GM19023 (cell line): ENCODE data around the gene DNAJB13.

ENCODE experiments used
- ATAC-seq: cut with Tn5 transposase; IDR thresholded peaks from one replicate; pipeline ENCODE4 v1.9.1; 2021; ENCODE audit warnings: mild to moderate bottlenecking, moderate library complexity; ENCODE audit not compliant: unreplicated experiment

The DNAJB13 gene

DNA sequence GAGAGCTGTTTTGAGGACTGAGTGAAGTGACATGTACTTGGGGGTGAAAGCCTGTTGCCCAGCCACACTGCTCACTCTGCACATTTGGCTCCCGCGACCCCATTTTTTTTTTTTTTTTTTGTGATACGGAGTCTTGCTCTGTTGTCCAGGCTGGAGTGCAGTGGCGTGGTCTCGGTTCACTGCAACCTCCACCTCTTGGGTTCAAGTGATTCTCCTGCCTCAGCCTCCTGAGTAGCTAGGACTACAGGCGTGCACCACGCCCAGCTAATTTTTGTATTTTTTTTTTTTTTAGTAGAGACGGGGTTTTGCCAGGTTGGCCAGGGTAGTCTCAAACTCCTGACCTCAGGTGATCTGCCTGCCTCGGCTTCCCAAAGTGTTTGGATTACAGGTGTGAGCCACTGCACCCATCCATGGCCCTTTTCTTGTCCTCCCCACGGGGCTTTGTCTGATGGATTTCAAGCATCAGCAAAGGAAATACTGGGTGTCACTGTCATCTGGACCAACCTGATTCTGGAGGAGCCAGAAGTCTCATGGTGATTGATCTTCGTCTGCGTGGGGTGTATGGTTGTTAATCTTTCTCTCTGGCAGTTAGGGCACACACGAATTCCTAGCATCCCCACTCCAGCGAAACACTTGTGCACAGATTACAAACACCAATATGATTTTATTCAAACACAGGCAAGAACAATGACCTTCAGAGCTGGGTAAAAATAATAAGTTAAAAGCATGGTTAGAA lies 61.4 kb downstream of the DNAJB13 start:
- no peak for ATAC-seq

DNA sequence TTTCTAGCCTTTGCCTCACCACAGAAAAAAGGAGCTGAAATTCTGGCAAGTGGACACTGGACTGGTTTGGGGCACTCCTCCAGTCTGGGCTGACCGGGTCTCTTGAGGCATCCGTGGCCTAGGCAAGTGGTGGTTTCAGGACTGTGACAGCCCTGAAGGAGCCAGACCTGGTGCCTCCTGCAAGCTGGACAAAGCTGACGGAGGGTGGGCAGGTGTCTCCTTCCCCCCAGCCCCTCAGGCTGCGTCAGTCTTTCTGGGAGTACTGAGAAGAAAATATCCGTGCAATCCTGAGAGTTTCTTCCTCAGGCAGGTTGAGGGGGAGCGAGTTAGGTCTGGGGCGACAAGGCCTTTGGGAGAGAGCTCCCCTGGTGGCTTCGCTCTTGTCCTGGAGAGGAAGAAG lies 62.3 kb downstream of the DNAJB13 start:
- no peak for ATAC-seq

DNA sequence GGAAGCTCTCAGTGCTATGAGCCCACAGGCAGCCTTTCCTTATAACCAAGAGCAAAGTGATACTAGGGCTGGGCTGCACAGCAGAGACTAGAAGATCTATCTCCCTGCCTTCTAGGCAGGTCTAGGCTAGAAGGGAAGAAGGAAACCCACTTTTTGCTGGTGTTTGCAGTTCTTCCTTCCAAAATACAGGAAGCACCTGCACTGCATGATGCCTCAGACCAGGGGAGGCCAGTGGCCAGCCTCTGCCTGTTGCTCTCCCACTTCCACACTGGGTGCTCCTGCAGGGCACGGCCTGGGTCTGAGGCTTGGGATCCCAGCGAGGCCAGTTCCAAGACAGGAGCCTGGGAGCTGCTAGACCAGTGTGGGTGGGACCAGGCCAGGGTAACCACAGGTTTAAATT lies 64.1 kb downstream of the DNAJB13 start:
- no peak for ATAC-seq

DNA sequence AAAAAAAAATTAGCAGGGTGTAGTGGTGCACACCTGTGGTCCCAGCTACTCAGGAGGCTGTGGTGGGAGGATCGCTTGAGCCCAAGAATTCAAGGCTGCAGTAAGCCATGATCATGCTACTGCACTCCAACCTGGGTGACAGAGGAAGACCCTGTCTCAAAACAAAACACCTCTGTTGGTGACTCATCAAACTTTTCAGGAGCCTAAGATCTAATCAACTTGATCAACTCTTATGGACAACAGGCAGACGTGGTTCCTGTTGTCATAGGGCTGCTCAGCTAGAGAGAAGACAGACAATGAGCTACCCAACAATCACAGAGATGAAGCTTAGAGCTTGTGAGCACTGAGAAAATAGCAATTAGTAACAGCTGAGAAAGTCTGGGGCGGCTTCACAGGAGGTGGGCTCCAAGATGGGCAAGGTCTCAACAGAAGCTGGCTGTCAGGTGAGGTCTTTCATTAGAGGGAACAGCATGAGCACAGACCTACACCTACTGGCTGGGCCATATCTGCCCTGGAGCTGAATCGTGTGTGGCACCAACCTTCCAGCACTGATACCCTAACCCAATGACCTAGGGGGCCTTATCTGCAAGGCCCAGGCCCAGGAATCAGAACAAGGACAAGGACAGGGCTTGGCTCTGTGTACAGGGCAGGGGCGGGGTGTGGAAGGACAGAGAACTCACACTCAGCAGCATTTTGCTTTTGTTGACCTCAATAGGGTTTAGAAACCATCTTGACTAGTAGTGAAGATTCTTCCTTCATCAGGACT lies 65.3 kb downstream of the DNAJB13 start:
- ATAC-seq: no peak

DNA sequence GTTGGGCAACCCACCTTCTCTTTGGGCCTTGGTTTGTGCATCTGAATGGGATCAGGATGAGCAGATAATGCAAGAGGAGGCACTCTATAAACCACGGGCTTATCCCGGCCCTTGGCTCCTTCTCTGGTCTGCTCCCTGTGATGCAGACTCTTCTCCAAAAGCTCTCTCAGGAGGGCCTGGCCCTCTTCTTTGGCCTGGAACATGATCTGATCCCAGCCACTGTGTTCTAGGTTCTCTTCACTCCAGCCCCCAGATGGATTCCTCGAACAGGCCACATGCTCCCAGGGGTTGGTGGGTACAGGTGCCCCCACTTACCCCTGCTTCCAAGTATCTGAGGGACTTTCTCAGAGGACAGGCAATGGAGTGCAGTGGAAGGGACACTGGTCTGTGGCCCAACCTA lies 66.8 kb downstream of the DNAJB13 start:
- no peak for ATAC-seq

DNA sequence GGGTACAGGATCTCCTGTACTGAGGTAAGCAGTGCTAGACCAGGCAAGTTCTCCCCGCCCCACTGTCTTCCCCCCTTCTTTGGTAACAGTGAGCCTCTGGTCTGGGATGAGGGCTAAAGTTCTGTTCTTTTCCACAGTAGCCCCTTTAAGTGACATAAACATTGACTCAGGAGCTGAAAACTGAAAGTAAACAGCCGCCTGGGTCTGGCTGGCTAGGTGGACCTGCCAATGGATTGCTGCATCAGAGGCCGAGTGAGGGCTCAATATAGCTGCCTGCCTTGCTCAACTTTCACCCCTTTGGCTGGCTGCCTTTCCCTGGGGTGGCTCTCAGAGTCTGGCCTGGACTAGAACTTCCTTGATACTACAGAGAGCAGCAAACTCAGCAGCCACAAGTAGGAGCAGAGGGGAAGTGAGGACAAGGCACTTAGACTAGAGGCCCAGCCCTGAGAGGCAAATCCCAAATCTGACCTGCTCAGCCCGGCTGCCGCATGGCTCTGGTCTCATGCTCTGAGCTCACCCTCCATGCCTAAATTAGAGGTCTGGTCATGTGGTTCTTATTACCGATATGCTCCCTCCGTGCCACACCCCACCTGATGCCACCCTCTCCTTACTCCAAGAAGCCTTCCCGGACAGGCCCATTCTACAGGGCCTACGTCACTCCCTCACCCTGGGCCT lies 67.6 kb downstream of the DNAJB13 start:
- no peak for ATAC-seq

DNA sequence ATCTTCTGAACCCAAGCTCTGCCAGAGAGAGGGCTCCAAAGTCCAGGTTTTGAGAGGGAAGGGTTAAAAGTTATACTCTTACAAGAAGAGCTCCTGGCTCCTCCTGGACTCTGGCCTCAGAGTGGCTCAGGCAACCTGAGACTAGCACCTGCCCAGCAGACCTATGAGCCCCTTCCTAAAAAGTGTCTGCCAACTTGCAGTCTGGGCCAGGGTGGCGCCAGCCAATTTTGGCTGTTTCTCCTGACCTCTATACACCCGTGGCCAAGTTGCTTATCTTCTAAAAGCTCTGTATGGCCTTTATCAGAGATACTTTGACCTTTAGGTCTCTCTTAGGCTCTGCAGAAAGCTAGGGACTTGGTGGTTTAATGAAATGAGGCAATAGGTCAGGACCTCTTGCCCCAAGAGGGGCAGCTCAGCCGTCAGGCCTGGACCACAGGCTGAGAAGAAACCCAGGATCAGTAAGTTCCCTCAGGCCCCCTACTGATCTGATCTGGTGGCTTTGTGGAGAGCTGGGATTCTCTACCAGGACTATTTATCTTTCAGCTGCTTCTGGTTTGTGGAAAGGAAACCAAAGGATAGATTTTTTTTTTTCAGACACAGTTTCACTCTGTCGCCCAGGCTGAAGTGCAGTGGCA lies 68.4 kb downstream of the DNAJB13 start:
- ATAC-seq: no peak

DNA sequence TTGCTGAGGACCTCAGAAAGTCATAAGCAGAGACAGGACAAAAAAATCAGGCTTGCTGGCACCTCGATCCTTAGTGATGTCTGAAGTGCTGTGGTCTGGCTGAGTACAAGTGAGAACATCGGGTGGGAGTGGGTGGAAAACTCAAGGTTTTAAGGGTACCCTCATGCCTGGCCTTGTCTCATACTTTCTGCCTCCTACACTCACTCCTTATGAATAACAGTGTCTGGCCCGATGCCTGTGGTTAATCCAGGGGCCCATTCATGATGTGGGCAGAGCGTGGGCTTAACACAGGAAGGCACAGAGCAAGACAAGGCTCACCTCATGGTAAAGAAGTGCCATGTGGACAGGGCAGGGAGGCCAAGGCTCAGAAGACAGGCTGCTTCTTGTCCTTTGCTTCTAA lies 69.0 kb downstream of the DNAJB13 start:
- ATAC-seq: no peak
